NT2/D1 (cell line): ENCODE results near the gene RAMP3.

Experiments used
- SUZ12 ChIP-seq: IDR thresholded peaks from 2 replicates; pipeline ENCODE4 v1.6.1; 2011; ENCODE audit not compliant: insufficient read length, insufficient read depth; ENCODE audit errors: extremely low read depth
- YY1 ChIP-seq: IDR thresholded peaks from 2 replicates; pipeline ENCODE4 v1.6.1; 2011; ENCODE audit not compliant: insufficient read length, insufficient read depth
- ZNF274 ChIP-seq: IDR thresholded peaks from 2 replicates; pipeline ENCODE4 v1.6.1; 2011; ENCODE audit warnings: mild to moderate bottlenecking, low read depth, low read length

DNA sequence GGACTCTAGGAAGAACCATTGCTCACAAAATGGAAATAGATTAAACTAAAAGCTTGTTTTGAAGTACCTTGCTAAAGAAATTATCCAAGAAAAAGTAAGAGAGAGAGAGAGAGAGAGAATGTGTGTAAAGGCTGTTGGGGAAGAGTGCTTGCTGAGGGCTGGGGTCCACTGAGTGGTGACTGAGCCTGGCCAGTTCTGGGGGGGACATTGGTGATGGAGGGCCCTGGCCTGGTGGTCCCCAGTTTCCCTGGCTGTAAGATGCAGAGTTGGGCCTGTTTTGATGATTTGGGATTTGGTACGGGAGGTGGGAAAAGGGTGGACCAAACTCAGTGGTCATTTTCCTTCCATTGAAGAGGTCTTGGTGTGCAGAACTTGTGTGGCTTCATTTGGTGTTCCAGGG lies 880 bp downstream of the RAMP3 start:
- TF ChIP-seq ZNF274, result no peak
- TF ChIP-seq YY1, result no peak
- TF ChIP-seq SUZ12, result no peak
